ENCODE results near the gene WDR86. TPM values are rescaled to one million over a fixed set of nuclear protein-coding genes. Genes with fewer than 3 reads are reported as not detected.

WDR86 gene
- total RNA-seq, 2 experiments from 2014 or later: 0.50 to 1.1 TPM

DNA sequence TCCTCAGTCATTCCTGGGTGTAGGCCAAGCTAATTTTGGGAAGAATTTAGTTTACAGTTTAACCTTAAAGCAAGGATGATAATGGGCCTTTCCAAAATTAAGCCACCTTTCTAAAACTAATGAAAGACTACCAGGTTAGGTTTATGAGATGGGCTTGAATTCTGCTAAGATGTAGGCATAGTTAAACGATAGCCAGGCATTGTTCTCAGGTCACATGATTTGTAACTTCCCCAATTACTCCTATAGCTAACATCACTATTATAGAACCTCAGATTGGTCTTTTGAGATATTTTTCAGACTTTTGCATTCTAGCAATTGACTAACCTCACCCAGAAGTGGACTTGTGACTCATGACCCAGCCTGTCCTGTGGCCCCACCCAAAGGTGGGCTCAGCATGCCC is 75.2 kb downstream of the WDR86 start:
- no peak for DNase-seq
- peaks cover 3% of the 10 kb centered on the region for H3K27me3 Mint-ChIP-seq
- H3K4me1 Mint-ChIP-seq: peaks cover 9% of the 10 kb centered on the region
- ChIA-PET CTCF (interaction anchor here (0.7 to 2.5 kb wide), 4 partner anchors 20 to 114 kb away, joined by 3 to 12 read pairs (median 4); no protein-coding TSS in a partner anchor), POLR2A (no interaction called here)
- no peak overlapping the region for H3K4me3 Mint-ChIP-seq
- peaks cover 3% of the 10 kb centered on the region for H3K36me3 Mint-ChIP-seq (ENCODE audit: low read depth)
- peaks cover 2% of the 10 kb centered on the region for H3K9me3 Mint-ChIP-seq
- no peak overlapping the region for H3K27ac Mint-ChIP-seq

Other genes with a start within 250 kb of the WDR86 start
- gene GBX1, start 242.3 kb downstream of the WDR86 start, total RNA-seq: not detected
- gene ASB10, start 222.8 kb downstream of the WDR86 start, total RNA-seq: not detected
- not detected for gene H2BK1, start 199.6 kb downstream of the WDR86 start, total RNA-seq
- 10 to 100 TPM; 23.1 to 27.6 TPM for gene ABCF2, start 182.8 kb downstream of the WDR86 start, total RNA-seq
- gene CHPF2, start 177.6 kb downstream of the WDR86 start, total RNA-seq: 10 to 100 TPM; 56.0 to 56.4 TPM
- 1 to 10 TPM; 1.5 to 2.7 TPM for gene SMARCD3, start 161.3 kb downstream of the WDR86 start, total RNA-seq
- gene NUB1, start 68.2 kb downstream of the WDR86 start, total RNA-seq: 10 to 100 TPM; 62.1 to 67.3 TPM
- under 1 TPM in 1 of 2 experiments, not detected in 1; 0.35 TPM for gene CRYGN, start 30.1 kb upstream of the WDR86 start, total RNA-seq
- 10 to 100 TPM; 82.8 to 85.1 TPM for gene RHEB, start 109.9 kb upstream of the WDR86 start, total RNA-seq